PFSK-1 (cell line): ENCODE measurements around the gene CHD9NB.
A peak's percentile ranks its signal among the peaks of the same experiment; 100 is the strongest.

Experiments
- FOXP2 ChIP-seq: optimal IDR thresholded peaks from 2 replicates; pipeline ENCODE3; 2011; ENCODE audit warnings: borderline replicate concordance, control low read depth, inconsistent platforms; ENCODE audit not compliant: insufficient read depth; ENCODE audit errors: extremely low read length, extremely low read depth
- POLR2AphosphoS5 ChIP-seq: IDR thresholded peaks from 2 replicates; pipeline ENCODE4 v1.6.1; 2012; ENCODE audit warnings: low read depth, mild to moderate bottlenecking, control low read depth, low read length, moderate library complexity
- REST ChIP-seq, 2 experiments: IDR thresholded peaks; 2 replicates each; pipeline versions ENCODE4 v1.6.1 to v1.8.0; 2011 to 2012; ENCODE audit warnings: low read depth in 2 of 2, low read length in 2 of 2, control low read depth in 1 of 2, inconsistent platforms in 1 of 2, mild to moderate bottlenecking in 1 of 2, moderate library complexity in 1 of 2; ENCODE audit not compliant: insufficient read depth in 1 of 2
- SIN3A ChIP-seq: IDR thresholded peaks from 2 replicates; pipeline ENCODE4 v1.6.1; 2012; ENCODE audit warnings: mild to moderate bottlenecking, low read length, moderate library complexity, borderline replicate concordance; ENCODE audit not compliant: insufficient read depth
- TAF1 ChIP-seq: IDR thresholded peaks from 2 replicates; pipeline ENCODE4 v1.6.1; 2012; ENCODE audit warnings: low read length, control low read depth, borderline replicate concordance; ENCODE audit not compliant: insufficient read depth

The CHD9NB gene

GRCh38 chr16:53080345-53081031 is 27.8 kb upstream of the CHD9NB start:
- TF ChIP-seq TAF1 (no peak), POLR2AphosphoS5 (no peak), SIN3A (0 out of 2 replicates have a peak, but pooled peaks have one; percentile 38), REST (IDR thresholded peaks at IDR 0.05; ENCODE audit: insufficient read depth in 1 of 2, low read depth in 2 of 2, low read length in 2 of 2) (0 out of 4 replicates have a peak, but pooled peaks of 1 of the 2 experiments have one; percentile 0)

GRCh38 chr16:53078765-53079485 is 26.2 kb upstream of the CHD9NB start:
- TF ChIP-seq TAF1 (no peak), FOXP2 (no peak), POLR2AphosphoS5 (no peak), REST (IDR thresholded peaks at IDR 0.05; ENCODE audit: insufficient read depth in 1 of 2, low read depth in 2 of 2, low read length in 2 of 2) (no peak), SIN3A (no peak)

- TF ChIP-seq REST (IDR thresholded peaks at IDR 0.05; ENCODE audit: insufficient read depth in 1 of 2, low read depth in 2 of 2, low read length in 2 of 2), result no peak
- TF ChIP-seq FOXP2, result no peak
- no peak for TF ChIP-seq SIN3A
- TF ChIP-seq POLR2AphosphoS5, result no peak
Observed at GRCh38 chr16:53078247-53078646, 25.6 kb upstream of the CHD9NB start.

GRCh38 chr16:53073022-53073421 is 20.3 kb upstream of the CHD9NB start:
- TF ChIP-seq SIN3A (no peak), REST (IDR thresholded peaks at IDR 0.05; ENCODE audit: insufficient read depth in 1 of 2, low read depth in 2 of 2, low read length in 2 of 2) (no peak)
